DND-41 (cell line): ENCODE results near the gene PREX1.

Experiments used
- ATAC-seq: fragments of 200-7000 bp; cut with Tn5 transposase; 3 replicates; pipeline ENCODE4 v1.9.1; 2021; ENCODE audit warnings: low read depth; ENCODE audit not compliant: insufficient read depth
- DNase-seq: peaks from one replicate; pipeline ENCODE4 v3.0.0-alpha.2; 2020
- H2AFZ ChIP-seq: 2 replicates; pipeline ENCODE4 v1.6.0; 2012; ENCODE audit warnings: low read depth, low read length
- H3K27ac ChIP-seq: 2 replicates; pipeline ENCODE4 v1.5.1; 2012; ENCODE audit warnings: low read length, inconsistent platforms
- H3K27me3 ChIP-seq: fragments of 200-600 bp; sonication (generic); 2 replicates; pipeline ENCODE4 v1.6.0; 2012; ENCODE audit warnings: low read length, mild to moderate bottlenecking, inconsistent platforms; ENCODE audit not compliant: insufficient read depth, poor library complexity
- H3K36me3 ChIP-seq: 2 replicates; pipeline ENCODE4 v1.5.1; 2012; ENCODE audit warnings: low read length, inconsistent platforms; ENCODE audit not compliant: insufficient read depth
- H3K4me1 ChIP-seq: 2 replicates; pipeline ENCODE4 v1.5.1; 2012; ENCODE audit warnings: mild to moderate bottlenecking, low read length; ENCODE audit not compliant: insufficient read depth
- H3K4me2 ChIP-seq: 2 replicates; pipeline ENCODE4 v1.6.0; 2012; ENCODE audit warnings: mild to moderate bottlenecking, moderate library complexity, low read length, inconsistent platforms; ENCODE audit not compliant: insufficient read depth
- H3K4me3 ChIP-seq, 2 experiments: fragments of 200-600 bp in 1 of 2; shearing (Covaris generic) in 1 of 2; 2 replicates each; pipeline ENCODE4 v1.5.1; 2012 to 2016; ENCODE audit warnings: inconsistent platforms in 2 of 2, low read length in 2 of 2, mild to moderate bottlenecking in 2 of 2, low read depth in 1 of 2, moderate library complexity in 1 of 2
- H3K79me2 ChIP-seq: 2 replicates; pipeline ENCODE4 v1.6.0; 2012; ENCODE audit warnings: low read length, inconsistent platforms; ENCODE audit not compliant: insufficient read depth
- H3K9ac ChIP-seq: 2 replicates; pipeline ENCODE4 v1.6.0; 2012; ENCODE audit warnings: low read depth, mild to moderate bottlenecking, inconsistent platforms, low read length, moderate library complexity
- H3K9me3 ChIP-seq: 2 replicates; pipeline ENCODE4 v1.5.1; 2012; ENCODE audit warnings: low read length, moderate library complexity, mild to moderate bottlenecking, inconsistent platforms; ENCODE audit not compliant: insufficient read depth, severe bottlenecking
- H4K20me1 ChIP-seq: 2 replicates; pipeline ENCODE4 v1.6.0; 2012; ENCODE audit warnings: low read length; ENCODE audit not compliant: insufficient read depth
- EZH2 ChIP-seq: IDR thresholded peaks from 3 replicates; pipeline ENCODE4 v1.6.1; 2012; ENCODE audit warnings: borderline replicate concordance, low read depth, mild to moderate bottlenecking, moderate library complexity, low read length, inconsistent platforms; ENCODE audit not compliant: severe bottlenecking
- TF ChIP-seq, protein P1 (sequence below): IDR thresholded peaks from 2 replicates; pipeline ENCODE4 v1.5.1; 2012; ENCODE audit warnings: borderline replicate concordance, low read length, moderate library complexity, mild to moderate bottlenecking; ENCODE audit not compliant: poor library complexity, severe bottlenecking; ENCODE audit errors: extremely low read depth

Gene PREX1

DNA sequence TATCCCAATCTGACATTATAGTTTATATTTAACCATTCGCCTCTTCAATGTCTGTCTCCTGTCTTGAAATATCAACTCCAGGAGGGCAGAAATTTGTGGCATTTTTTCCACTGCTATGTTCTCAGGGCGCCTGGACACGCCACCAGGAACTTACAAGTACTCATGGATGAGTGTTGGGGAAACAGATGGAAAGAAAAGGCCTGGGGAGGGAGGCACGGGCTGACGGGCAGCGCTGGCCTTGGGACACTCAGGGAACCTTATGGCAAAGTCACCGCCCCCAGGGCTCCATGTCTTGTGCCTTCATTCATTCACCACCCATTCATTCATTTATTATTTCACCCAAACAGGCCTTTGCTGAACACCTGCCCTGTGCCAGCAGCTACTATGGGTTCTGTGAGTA, 222.9 kb downstream of the PREX1 start:
- no peak overlapping the region for H3K4me2 ChIP-seq
- no peak overlapping the region for H3K9ac ChIP-seq
- TF ChIP-seq, protein P1, sequence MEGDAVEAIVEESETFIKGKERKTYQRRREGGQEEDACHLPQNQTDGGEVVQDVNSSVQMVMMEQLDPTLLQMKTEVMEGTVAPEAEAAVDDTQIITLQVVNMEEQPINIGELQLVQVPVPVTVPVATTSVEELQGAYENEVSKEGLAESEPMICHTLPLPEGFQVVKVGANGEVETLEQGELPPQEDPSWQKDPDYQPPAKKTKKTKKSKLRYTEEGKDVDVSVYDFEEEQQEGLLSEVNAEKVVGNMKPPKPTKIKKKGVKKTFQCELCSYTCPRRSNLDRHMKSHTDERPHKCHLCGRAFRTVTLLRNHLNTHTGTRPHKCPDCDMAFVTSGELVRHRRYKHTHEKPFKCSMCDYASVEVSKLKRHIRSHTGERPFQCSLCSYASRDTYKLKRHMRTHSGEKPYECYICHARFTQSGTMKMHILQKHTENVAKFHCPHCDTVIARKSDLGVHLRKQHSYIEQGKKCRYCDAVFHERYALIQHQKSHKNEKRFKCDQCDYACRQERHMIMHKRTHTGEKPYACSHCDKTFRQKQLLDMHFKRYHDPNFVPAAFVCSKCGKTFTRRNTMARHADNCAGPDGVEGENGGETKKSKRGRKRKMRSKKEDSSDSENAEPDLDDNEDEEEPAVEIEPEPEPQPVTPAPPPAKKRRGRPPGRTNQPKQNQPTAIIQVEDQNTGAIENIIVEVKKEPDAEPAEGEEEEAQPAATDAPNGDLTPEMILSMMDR: no peak
- TF ChIP-seq EZH2: no peak
- H3K4me1 ChIP-seq: no peaks in the 10 kb centered on the region
- no peak overlapping the region for H3K27ac ChIP-seq
- H3K9me3 ChIP-seq: no peaks in the 10 kb centered on the region
- no peaks in the 10 kb centered on the region for H3K27me3 ChIP-seq
- no peak for ATAC-seq
- H3K36me3 ChIP-seq: no peaks in the 10 kb centered on the region
- no peak overlapping the region for H2AFZ ChIP-seq
- H3K4me3 ChIP-seq: no peak overlapping the region
- H4K20me1 ChIP-seq: peaks cover 8% of the 10 kb centered on the region
- no peaks in the 10 kb centered on the region for H3K79me2 ChIP-seq
- no peak for DNase-seq

DNA sequence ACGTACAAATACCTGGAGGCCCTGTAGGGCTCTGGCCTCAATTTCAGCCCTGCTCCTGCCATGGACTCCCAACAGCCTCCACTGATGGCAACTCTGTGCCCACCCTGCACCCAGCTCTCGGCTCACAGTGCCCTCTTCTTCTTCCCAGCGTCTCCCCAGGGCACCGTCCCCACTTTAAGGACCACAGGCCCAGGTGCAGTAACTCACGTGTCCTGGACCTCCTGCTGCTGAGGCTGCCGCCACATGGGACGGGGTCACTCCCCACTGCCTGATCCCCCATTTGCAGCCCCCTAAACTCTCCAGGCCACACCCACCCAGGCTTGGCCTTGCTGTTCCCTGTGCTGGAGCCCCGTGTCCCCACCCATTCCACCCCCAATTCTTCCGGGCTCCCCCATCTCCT, 223.4 kb downstream of the PREX1 start:
- no peak overlapping the region for H3K9ac ChIP-seq
- H3K27ac ChIP-seq: no peak overlapping the region
- no peak overlapping the region for H2AFZ ChIP-seq
- H3K36me3 ChIP-seq: no peaks in the 10 kb centered on the region
- no peaks in the 10 kb centered on the region for H3K79me2 ChIP-seq
- no peaks in the 10 kb centered on the region for H3K27me3 ChIP-seq
- H4K20me1 ChIP-seq: peaks cover 8% of the 10 kb centered on the region
- no peaks in the 10 kb centered on the region for H3K4me1 ChIP-seq
- H3K9me3 ChIP-seq: no peaks in the 10 kb centered on the region
- no peak for TF ChIP-seq EZH2
- TF ChIP-seq, protein P1: no peak
- DNase-seq (no peak), ATAC-seq (no peak)
- no peak overlapping the region for H3K4me3 ChIP-seq
- no peak overlapping the region for H3K4me2 ChIP-seq

DNA sequence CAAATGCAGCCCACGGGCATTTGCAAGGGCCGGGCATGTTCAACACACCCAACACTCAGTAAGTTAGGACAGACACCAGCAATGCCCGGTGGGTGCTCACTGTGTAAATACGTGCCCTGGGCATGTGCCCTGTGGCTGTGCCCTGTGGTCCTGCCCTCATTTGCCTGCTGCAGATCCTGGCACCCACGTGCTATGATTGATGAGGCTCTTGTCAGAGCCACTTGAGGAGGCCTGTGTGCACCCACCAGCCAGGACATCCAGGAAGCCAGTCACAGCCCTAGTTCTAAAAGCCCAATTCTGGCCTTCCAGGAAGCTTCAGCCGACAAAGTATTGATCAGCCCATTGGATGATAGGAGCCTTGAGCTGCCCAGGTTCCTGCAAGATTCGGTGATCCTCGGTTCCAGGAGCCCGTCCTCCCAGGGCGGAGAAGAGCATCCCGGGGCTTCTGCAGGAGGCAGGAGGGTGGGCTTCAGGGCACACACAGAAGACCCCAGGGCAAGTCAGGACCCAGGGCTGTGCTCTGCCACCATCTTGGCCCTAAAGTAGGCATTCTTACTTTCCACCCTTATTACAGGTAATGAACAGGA, 223.9 kb downstream of the PREX1 start:
- no peaks in the 10 kb centered on the region for H3K79me2 ChIP-seq
- H3K27ac ChIP-seq: no peak overlapping the region
- DNase-seq (no peak), ATAC-seq (no peak)
- no peaks in the 10 kb centered on the region for H3K9me3 ChIP-seq
- TF ChIP-seq, protein P1: no peak
- no peak for TF ChIP-seq EZH2
- H2AFZ ChIP-seq: no peak overlapping the region
- H4K20me1 ChIP-seq: peaks cover 8% of the 10 kb centered on the region
- H3K4me3 ChIP-seq: no peak overlapping the region
- no peaks in the 10 kb centered on the region for H3K27me3 ChIP-seq
- no peak overlapping the region for H3K9ac ChIP-seq
- no peak overlapping the region for H3K4me2 ChIP-seq
- no peaks in the 10 kb centered on the region for H3K4me1 ChIP-seq
- no peaks in the 10 kb centered on the region for H3K36me3 ChIP-seq
